22Rv1 (cell line): ENCODE data around the gene ARID3B.

ENCODE experiments used
- H3K27ac ChIP-seq: fragments of 450-650 bp; 2 replicates; pipeline ENCODE4 v1.5.1; 2017
- ZFX ChIP-seq: fragments of 450-650 bp; IDR thresholded peaks from 2 replicates; pipeline ENCODE4 v1.6.1; 2017; ENCODE audit warnings: antibody characterized with exemption, borderline replicate concordance
- TF ChIP-seq, protein P1 (sequence below): fragments of 450-650 bp; IDR thresholded peaks from 2 replicates; pipeline ENCODE4 v1.5.1; 2017; ENCODE audit warnings: mild to moderate bottlenecking

The ARID3B gene

DNA sequence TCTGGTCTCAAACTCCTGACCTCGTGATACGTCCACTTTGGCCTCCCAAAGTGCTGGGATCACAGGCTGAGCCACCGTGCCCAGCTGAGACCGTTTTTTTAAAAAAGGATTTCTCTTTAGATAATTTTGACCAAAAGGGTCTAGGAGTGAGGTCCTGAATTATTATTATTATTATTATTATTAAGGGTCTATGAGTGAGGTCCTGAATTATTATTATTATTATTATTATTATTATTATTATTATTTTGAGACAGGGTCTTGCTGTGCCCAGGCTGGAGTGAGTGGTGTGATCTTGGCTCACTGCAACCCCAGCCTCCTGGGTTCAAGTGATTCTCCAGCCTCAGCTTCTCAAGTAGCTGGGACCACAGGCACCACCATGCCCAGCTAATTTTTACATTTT lies 20.6 kb upstream of the ARID3B start:
- no peak overlapping the region for H3K27ac ChIP-seq
- no peak for TF ChIP-seq ZFX
- TF ChIP-seq, protein P1, sequence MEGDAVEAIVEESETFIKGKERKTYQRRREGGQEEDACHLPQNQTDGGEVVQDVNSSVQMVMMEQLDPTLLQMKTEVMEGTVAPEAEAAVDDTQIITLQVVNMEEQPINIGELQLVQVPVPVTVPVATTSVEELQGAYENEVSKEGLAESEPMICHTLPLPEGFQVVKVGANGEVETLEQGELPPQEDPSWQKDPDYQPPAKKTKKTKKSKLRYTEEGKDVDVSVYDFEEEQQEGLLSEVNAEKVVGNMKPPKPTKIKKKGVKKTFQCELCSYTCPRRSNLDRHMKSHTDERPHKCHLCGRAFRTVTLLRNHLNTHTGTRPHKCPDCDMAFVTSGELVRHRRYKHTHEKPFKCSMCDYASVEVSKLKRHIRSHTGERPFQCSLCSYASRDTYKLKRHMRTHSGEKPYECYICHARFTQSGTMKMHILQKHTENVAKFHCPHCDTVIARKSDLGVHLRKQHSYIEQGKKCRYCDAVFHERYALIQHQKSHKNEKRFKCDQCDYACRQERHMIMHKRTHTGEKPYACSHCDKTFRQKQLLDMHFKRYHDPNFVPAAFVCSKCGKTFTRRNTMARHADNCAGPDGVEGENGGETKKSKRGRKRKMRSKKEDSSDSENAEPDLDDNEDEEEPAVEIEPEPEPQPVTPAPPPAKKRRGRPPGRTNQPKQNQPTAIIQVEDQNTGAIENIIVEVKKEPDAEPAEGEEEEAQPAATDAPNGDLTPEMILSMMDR, result no peak

DNA sequence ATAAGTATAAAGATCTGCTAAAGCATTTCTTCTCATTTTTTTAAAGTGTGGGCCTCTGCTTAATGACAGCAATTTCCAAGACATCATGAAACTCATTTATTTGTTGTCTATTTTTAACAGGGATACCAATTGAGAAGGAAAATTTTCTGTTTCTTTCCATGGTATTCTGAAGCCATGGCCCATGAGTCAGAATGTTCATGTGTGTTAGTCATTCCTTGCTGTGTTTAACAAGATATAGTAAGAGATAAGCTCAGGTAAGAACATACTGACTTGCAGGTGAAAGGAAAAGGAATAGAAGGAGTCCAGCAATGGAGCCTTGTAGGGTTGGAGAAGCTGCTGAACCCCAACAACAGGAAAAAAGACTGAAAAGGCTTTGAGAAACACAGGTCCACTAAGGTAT lies 17.0 kb upstream of the ARID3B start:
- no peak for TF ChIP-seq ZFX
- TF ChIP-seq, protein P1, result no peak
- H3K27ac ChIP-seq, result no peak overlapping the region

DNA sequence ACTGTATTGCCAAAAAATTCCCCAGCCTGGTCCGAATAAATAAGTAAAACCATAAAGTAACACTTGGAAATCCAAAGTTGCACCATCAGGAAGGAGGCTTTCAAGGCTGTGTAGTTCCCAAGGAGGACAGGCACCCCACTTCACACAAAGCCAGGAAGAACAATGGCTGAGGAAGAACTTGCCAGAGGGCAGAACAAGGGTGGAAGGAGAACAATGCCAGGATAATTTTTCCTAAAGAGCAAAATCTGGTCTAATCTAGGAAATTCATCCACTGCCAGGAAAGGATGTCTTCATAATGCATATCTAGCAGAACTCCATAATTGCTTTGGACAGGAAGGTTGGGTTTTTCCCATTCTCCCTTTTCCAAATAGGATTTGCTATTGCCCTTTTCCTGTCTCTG lies 15.7 kb upstream of the ARID3B start:
- 0 out of 2 replicates have a peak overlapping the region, but pooled peaks have one; percentile 22 for H3K27ac ChIP-seq
- TF ChIP-seq, protein P1, result no peak
- TF ChIP-seq ZFX, result no peak

DNA sequence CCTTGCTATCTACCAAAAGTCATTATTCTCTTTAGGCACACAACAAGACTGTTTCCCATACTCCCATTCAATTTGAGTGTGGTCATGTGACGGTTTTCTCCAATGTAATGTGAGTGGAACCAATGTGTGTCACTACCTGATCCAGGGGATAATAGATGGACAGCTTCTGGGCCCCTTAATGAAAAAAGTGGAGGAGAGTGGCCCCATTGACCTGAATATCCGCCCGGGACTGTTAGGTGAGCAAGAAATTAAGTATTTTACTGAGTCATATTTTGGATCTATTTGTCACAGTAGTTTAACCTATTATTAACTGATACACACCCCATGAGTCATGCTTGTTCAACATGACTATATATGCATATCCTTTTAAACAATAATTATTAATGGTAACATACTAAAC lies 15.1 kb upstream of the ARID3B start:
- H3K27ac ChIP-seq, result 0 out of 2 replicates have a peak overlapping the region, but pooled peaks have one; percentile 22

DNA sequence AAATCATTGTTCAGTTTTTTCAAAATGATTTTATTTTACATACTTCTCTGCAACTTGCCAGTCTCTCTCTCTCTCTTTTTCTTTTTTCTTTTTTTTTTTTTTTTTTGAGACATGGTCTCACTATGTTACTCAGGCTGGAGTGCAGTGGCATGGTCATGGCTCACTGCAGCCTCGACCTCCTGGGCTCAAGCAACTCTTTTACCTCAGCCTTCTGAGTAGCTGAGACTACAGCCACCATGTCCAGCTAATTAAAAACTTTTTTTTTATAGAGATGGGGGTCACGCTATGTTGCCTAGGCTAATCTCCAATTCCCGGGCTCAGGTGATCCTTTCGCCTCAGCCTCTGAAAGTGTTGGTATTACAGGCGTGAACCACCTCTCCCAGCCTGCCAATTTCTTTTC lies 12.1 kb upstream of the ARID3B start:
- no peak overlapping the region for H3K27ac ChIP-seq
- TF ChIP-seq, protein P1, result no peak
- no peak for TF ChIP-seq ZFX

More for the DNA sequence above, 15.1 kb upstream of the ARID3B start:
- no peak for TF ChIP-seq ZFX
- TF ChIP-seq, protein P1, result no peak

DNA sequence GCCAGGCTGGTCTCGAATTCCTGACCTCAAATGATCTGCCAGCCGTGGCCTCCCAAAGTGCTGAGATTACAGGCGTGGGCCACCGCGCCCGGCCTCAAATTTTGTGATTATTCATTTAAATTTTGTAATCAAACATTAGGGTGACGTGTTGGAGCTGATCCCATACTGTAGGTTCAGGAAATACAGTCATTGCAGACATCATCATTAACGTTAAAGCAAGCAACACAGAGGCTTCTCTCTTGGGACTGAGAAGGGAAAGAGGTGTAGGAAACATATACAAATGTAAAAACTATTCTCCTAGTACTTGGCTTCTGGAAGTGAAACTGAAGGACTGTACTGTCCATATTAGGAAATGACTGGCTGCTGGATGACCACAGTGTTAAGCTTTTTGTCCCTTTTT lies 11.1 kb upstream of the ARID3B start:
- H3K27ac ChIP-seq, result no peak overlapping the region
- TF ChIP-seq, protein P1, result no peak
- TF ChIP-seq ZFX, result no peak

DNA sequence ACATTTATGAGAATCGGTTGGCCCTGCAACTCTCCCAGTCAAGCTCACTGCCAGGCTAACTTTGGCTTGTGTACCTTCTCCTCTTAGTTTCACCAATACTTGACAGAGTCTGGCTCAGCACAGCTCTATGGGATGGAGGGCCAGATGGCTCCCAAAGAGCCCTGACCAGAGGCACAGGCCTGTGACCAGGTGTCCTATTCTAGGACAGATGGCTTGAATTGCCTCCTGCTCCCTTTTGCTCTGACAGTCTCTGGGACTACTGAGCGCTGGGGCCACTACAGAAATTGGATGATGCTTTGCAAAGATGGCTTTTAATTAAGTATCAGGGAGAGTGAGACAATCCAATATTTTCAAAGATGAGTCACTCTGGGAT lies 10.3 kb upstream of the ARID3B start:
- H3K27ac ChIP-seq, result no peak overlapping the region
- TF ChIP-seq ZFX, result no peak
- TF ChIP-seq, protein P1, result no peak
